RWPE2 (cell line): ENCODE results near the gene CBFA2T3.

Experiments
- ATAC-seq: fragments of 200-7000 bp; cut with Tn5 transposase; 3 replicates; pipeline ENCODE4 v1.9.1; 2021; ENCODE audit warnings: low read depth
- DNase-seq: peaks from one replicate; pipeline ENCODE4 v3.0.0-alpha.2; 2020; ENCODE audit warnings: low spot score
- H3K27ac ChIP-seq: fragments of 450-650 bp; 2 replicates; pipeline ENCODE4 v1.5.1; 2017; ENCODE audit warnings: mild to moderate bottlenecking; ENCODE audit not compliant: poor library complexity, severe bottlenecking
- H3K27me3 ChIP-seq: fragments of 250-450 bp; sonication (Bioruptor Pico); 2 replicates; pipeline ENCODE4 v1.5.1; 2021; ENCODE audit warnings: mild to moderate bottlenecking, moderate library complexity; ENCODE audit not compliant: insufficient read depth, poor library complexity, severe bottlenecking
- H3K36me3 ChIP-seq: fragments of 250-450 bp; sonication (Bioruptor Pico); 2 replicates; pipeline ENCODE4 v1.5.1; 2020; ENCODE audit warnings: low read depth, mild to moderate bottlenecking, moderate library complexity
- H3K4me1 ChIP-seq: fragments of 250-450 bp; sonication (Bioruptor Pico); 2 replicates; pipeline ENCODE4 v1.5.1; 2021; ENCODE audit warnings: mild to moderate bottlenecking, moderate library complexity; ENCODE audit not compliant: insufficient read depth, poor library complexity, severe bottlenecking
- H3K4me3 ChIP-seq: fragments of 250-450 bp; sonication (Bioruptor Pico); 2 replicates; pipeline ENCODE4 v1.5.1; 2021; ENCODE audit warnings: mild to moderate bottlenecking, moderate library complexity; ENCODE audit not compliant: severe bottlenecking
- H3K9me3 ChIP-seq: fragments of 250-450 bp; sonication (Bioruptor Pico); 2 replicates; pipeline ENCODE4 v1.5.1; 2021; ENCODE audit warnings: mild to moderate bottlenecking, moderate library complexity; ENCODE audit not compliant: severe bottlenecking
- CTCF ChIP-seq: fragments of 450-650 bp; IDR thresholded peaks from one replicate; pipeline ENCODE4 v1.5.1; 2017; ENCODE audit warnings: mild to moderate bottlenecking, moderate library complexity; ENCODE audit not compliant: poor library complexity, severe bottlenecking

The CBFA2T3 gene

GRCh38 chr16:88863426-88863825 lies 113.6 kb downstream of the CBFA2T3 start:
- no peak for TF ChIP-seq CTCF
- Histone ChIP-seq H3K4me1 (no peaks in the 10 kb centered on the region), H3K27ac (no peak overlapping the region), H3K4me3 (no peak overlapping the region), H3K36me3 (peaks cover 17% of the 10 kb centered on the region), H3K27me3 (no peaks in the 10 kb centered on the region), H3K9me3 (no peaks in the 10 kb centered on the region)
- ATAC-seq (no peak), DNase-seq (no peak)

- no peaks in the 10 kb centered on the region for H3K4me1 ChIP-seq
- no peak overlapping the region for H3K4me3 ChIP-seq
- no peaks in the 10 kb centered on the region for H3K27me3 ChIP-seq
- no peak for TF ChIP-seq CTCF
- DNase-seq (no peak), ATAC-seq (no peak)
- H3K36me3 ChIP-seq = peaks cover 17% of the 10 kb centered on the region
- H3K27ac ChIP-seq = no peak overlapping the region
- no peaks in the 10 kb centered on the region for H3K9me3 ChIP-seq
These were observed 114.0 kb downstream of the CBFA2T3 start for GRCh38 chr16:88862968-88863367.

GRCh38 chr16:88861359-88861758 lies 115.6 kb downstream of the CBFA2T3 start:
- TF ChIP-seq CTCF = no peak
- no peak overlapping the region for H3K4me3 ChIP-seq
- ATAC-seq (no peak), DNase-seq (no peak)
- H3K36me3 ChIP-seq = peaks cover 17% of the 10 kb centered on the region
- no peaks in the 10 kb centered on the region for H3K27me3 ChIP-seq
- H3K4me1 ChIP-seq = no peaks in the 10 kb centered on the region
- H3K27ac ChIP-seq = no peak overlapping the region
- no peaks in the 10 kb centered on the region for H3K9me3 ChIP-seq

GRCh38 chr16:88859381-88860091 lies 117.5 kb downstream of the CBFA2T3 start:
- Histone ChIP-seq H3K9me3 (no peaks in the 10 kb centered on the region), H3K4me3 (no peak overlapping the region), H3K27ac (no peak overlapping the region), H3K36me3 (peaks cover 24% of the 10 kb centered on the region), H3K27me3 (no peaks in the 10 kb centered on the region), H3K4me1 (no peaks in the 10 kb centered on the region)
- no peak for TF ChIP-seq CTCF
- no peak for ATAC-seq
- DNase-seq = no peak

- H3K9me3 ChIP-seq = no peaks in the 10 kb centered on the region
- peaks cover 24% of the 10 kb centered on the region for H3K36me3 ChIP-seq
- peak; percentile 82 for TF ChIP-seq CTCF
- no peak overlapping the region for H3K27ac ChIP-seq
- ATAC-seq = peak; percentile 48
- no peaks in the 10 kb centered on the region for H3K4me1 ChIP-seq
- no peaks in the 10 kb centered on the region for H3K27me3 ChIP-seq
- H3K4me3 ChIP-seq = peak overlapping the region; percentile 89
- no peak for DNase-seq
These were observed 119.2 kb downstream of the CBFA2T3 start for GRCh38 chr16:88857728-88858339.
